ENCODE results near the gene RBMS3.

DNA sequence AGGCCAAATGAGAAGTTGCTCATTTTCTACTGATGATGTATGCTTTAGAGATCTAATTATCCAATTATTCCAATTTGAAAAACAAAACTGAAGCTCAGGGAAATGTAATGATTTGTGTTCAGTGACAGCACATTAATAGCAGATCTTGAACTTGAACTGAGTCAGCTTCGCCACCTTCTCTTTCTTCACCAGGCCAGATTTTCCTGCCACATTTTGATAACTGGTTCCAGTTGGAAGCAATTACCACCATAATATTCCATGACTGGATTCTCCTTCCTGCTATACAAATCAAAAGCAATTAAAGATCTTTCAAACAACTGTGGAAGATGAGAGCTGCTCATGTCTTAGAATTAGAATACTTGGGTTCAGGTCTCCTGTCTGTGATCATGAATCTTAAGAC is 334.1 kb downstream of the RBMS3 start:
- TF ChIP-seq EZH2 (IDR thresholded peaks at IDR 0.05) (no peak), SRF (IDR thresholded peaks at IDR 0.05; ENCODE audit: low read depth) (no peak), CEBPB (IDR thresholded peaks at IDR 0.05; ENCODE audit: low read depth) (no peak), CTCF (IDR thresholded peaks at IDR 0.05 in 2 of 3, conservative IDR thresholded peaks at IDR 0.05 in 1 of 3; ENCODE audit: borderline replicate concordance in 1 of 3, insufficient read depth in 1 of 3, low read depth in 2 of 3, low read length in 2 of 3) (no peak), SP1 (IDR thresholded peaks at IDR 0.05; ENCODE audit: low read depth) (no peak), POLR2A (IDR thresholded peaks at IDR 0.05; ENCODE audit: borderline replicate concordance, extremely low read depth, insufficient read depth, insufficient read length) (no peak)

Measured in HCT116 (cell line).